Myocyte (in vitro differentiated cells): ENCODE results near the gene C12orf43. TPM values are rescaled to one million over a fixed set of nuclear protein-coding genes. Genes with fewer than 3 reads are reported as not detected.
"Not testable (repeated sequence)": the region's sequence is repeated elsewhere in the genome, so short reads cannot be mapped to it uniquely, and the experiment has no call there.

ENCODE experiments used
- DNase-seq: peaks from one replicate; pipeline ENCODE4 v3.0.0-alpha.2; 2012; ENCODE audit warnings: low read depth
- polyA plus RNA-seq: library from polyadenylated mRNA; unstranded; fragments of >200 nt; gene quantifications from one replicate; pipeline ENCODE4 v1.2.1, GENCODE V29; 2012; ENCODE audit warnings: missing spikeins
- total RNA-seq: library from RNA; depleted of rRNA; stranded (reverse); fragments of >200 nt; gene quantifications from 2 replicates; pipeline ENCODE4 v1.2.3, GENCODE V29; 2014

C12orf43 gene
- 7.2 and 9.8 TPM in 2 replicates for total RNA-seq
- polyA plus RNA-seq = 12.0 TPM

- peak; percentile 95 for DNase-seq
Measured at GRCh38 chr12:121015825-121016766, at the start of gene C12orf43. TSS of gene C12orf43 (minus strand) at chr12:121016487. CDS start at chr12:121016474, 13 bp downstream.

- DNase-seq = no peak
Measured at GRCh38 chr12:121065345-121065744, 49.1 kb upstream of the C12orf43 start.

GRCh38 chr12:121064586-121064985, 48.3 kb upstream of the C12orf43 start:
- DNase-seq = not testable (repeated sequence)

GRCh38 chr12:121064116-121064515, 47.8 kb upstream of the C12orf43 start:
- no peak for DNase-seq

- DNase-seq = no peak
Measured at GRCh38 chr12:121062391-121063045, 46.2 kb upstream of the C12orf43 start.

- peak; percentile 21 for DNase-seq
Measured at GRCh38 chr12:121061831-121062230, 45.5 kb upstream of the C12orf43 start.

GRCh38 chr12:121060149-121061001, 44.1 kb upstream of the C12orf43 start:
- DNase-seq = peak; percentile 53

- DNase-seq = no peak
Measured at GRCh38 chr12:121059031-121059898, 43.0 kb upstream of the C12orf43 start.

- DNase-seq = no peak
Measured at GRCh38 chr12:121057794-121058193, 41.5 kb upstream of the C12orf43 start.

GRCh38 chr12:121053706-121054105, 37.4 kb upstream of the C12orf43 start:
- no peak for DNase-seq

- DNase-seq = no peak
Measured at GRCh38 chr12:121050725-121051124, 34.4 kb upstream of the C12orf43 start.

- DNase-seq = no peak
Measured at GRCh38 chr12:121048442-121048841, 32.2 kb upstream of the C12orf43 start.

GRCh38 chr12:121047400-121047799, 31.1 kb upstream of the C12orf43 start:
- not testable (repeated sequence) for DNase-seq

- DNase-seq = no peak
Measured at GRCh38 chr12:121043067-121043466, 26.8 kb upstream of the C12orf43 start.

GRCh38 chr12:121038861-121039668, 22.8 kb upstream of the C12orf43 start, which contains the start of gene OASL:
TSS of gene OASL (minus strand) at chr12:121039246. CDS start at chr12:121038971, 275 bp downstream.
- DNase-seq = peak; percentile 17

GRCh38 chr12:121036810-121037326, 20.6 kb upstream of the C12orf43 start:
- DNase-seq = peak; percentile 24

GRCh38 chr12:121034616-121035305, 18.5 kb upstream of the C12orf43 start:
- no peak for DNase-seq

- DNase-seq = peak; percentile 50
Measured at GRCh38 chr12:121033625-121034349, 17.5 kb upstream of the C12orf43 start.
